ENCODE data around the gene SIGLEC10.

DNA sequence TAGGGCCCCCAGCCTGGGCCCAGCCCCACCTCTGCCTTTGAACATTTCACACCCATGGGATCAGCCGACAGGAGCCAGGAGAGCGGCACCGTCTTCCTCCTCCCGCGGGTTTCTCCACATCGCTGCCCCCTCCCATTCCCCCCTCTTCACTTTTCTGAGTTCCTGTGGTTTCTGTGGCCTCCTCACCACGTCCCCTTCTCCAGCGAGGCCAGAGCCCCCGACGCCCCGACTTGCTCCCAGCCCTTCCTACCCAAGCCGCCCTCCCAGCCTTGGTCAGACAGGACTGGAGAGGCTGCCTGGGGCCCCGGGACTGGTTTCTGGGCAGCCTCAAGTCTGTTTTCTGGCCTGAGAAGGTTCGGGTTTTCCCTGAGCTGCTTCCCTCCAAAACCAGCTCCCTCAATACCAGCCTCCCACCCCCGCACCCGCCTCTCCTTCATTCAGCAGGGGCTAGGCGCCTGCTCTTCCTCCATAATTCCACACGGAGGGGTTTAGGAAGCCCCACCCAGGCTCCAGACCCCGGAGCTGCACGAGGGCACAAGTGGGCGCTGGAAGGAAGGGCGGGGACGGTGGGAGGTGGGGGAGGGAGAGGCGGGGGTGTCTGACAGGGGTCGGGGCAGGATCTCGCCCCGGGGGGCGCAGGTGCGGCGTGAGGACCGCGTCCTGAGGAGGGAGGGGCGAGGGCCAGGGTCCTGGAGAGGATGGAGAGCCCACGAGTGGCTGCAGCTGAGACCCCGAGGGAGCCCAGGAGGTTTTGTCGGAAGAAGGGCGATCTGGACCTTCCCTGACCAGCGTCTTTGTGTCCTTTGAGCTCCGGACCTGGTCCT, 4.0 kb upstream of the SIGLEC10 start:
- no peak for TF ChIP-seq POLR2A (IDR thresholded peaks at IDR 0.05)
- TF ChIP-seq, protein P1, sequence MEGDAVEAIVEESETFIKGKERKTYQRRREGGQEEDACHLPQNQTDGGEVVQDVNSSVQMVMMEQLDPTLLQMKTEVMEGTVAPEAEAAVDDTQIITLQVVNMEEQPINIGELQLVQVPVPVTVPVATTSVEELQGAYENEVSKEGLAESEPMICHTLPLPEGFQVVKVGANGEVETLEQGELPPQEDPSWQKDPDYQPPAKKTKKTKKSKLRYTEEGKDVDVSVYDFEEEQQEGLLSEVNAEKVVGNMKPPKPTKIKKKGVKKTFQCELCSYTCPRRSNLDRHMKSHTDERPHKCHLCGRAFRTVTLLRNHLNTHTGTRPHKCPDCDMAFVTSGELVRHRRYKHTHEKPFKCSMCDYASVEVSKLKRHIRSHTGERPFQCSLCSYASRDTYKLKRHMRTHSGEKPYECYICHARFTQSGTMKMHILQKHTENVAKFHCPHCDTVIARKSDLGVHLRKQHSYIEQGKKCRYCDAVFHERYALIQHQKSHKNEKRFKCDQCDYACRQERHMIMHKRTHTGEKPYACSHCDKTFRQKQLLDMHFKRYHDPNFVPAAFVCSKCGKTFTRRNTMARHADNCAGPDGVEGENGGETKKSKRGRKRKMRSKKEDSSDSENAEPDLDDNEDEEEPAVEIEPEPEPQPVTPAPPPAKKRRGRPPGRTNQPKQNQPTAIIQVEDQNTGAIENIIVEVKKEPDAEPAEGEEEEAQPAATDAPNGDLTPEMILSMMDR (IDR thresholded peaks at IDR 0.05), result no peak
- TF ChIP-seq EP300 (IDR thresholded peaks at IDR 0.05), result no peak

Measured in tibial nerve (tissue), 4 donors.